Sigmoid colon (tissue), 4 donors: ENCODE data around the gene PIK3IP1.

ENCODE experiments used
- CTCF ChIP-seq, 4 experiments: fragments of 450-650 bp in 3 of 4; fragments of 200-600 bp in 1 of 4; IDR thresholded peaks; one replicate each; pipeline ENCODE4 v1.5.1; 2016 to 2019; ENCODE audit warnings: antibody characterized with exemption in 4 of 4, mild to moderate bottlenecking in 3 of 4, moderate library complexity in 2 of 4
- EP300 ChIP-seq, 4 donors: sonication (generic); formaldehyde crosslinking; IDR thresholded peaks; one replicate each; pipeline ENCODE4 v1.6.1; 2017; ENCODE audit warnings: antibody characterized with exemption in 4 of 4
- POLR2A ChIP-seq, 2 donors: fragments of 450-650 bp; IDR thresholded peaks; one replicate each; pipeline ENCODE4 v1.6.1; 2016; ENCODE audit warnings: antibody characterized with exemption in 2 of 2, mild to moderate bottlenecking in 2 of 2, moderate library complexity in 2 of 2
- POLR2AphosphoS5 ChIP-seq, 4 donors: sonication (generic); formaldehyde crosslinking; IDR thresholded peaks; one replicate each; pipeline ENCODE4 v1.6.1; 2017; ENCODE audit warnings: antibody characterized with exemption in 4 of 4

DNA sequence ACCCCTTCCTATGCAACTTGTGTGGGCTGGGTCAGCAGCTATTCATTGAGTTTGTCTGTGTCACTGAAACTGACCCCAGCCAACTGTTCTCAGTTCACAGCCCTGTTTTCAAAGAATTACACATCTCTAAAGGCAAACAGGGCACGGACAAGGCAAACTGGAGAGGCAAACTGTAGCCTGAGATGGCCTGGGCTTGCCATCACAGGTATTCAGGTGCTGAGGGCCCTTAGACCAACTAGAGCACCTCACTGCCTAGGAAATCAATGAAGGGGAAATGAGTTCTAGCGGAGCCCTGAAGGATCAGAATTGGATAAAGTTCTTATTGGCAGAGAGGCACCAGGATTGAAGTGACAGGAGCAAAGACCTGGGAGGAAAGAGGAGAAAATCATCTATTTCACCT lies 24.0 kb downstream of the PIK3IP1 start:
- TF ChIP-seq CTCF (IDR thresholded peaks at IDR 0.05) (no peak), POLR2A (IDR thresholded peaks at IDR 0.05) (no peak), EP300 (IDR thresholded peaks at IDR 0.05) (no peak), POLR2AphosphoS5 (IDR thresholded peaks at IDR 0.05) (no peak)
